H1 (cell line): ENCODE measurements around the gene B9D2. TPM values are rescaled to one million over a fixed set of nuclear protein-coding genes. Genes with fewer than 3 reads are reported as not detected.

Experiments
- CTCF ChIA-PET: fragments of 300-600 bp; sonication (Branson Sonifier 250); formaldehyde crosslinking; loops from one replicate; lab custom pipeline; 2021; ENCODE audit not compliant: partially characterized antibody; lab: Charles Lee
- POLR2A ChIA-PET: fragments of 300-600 bp; sonication (Branson Sonifier 250); formaldehyde crosslinking; loops from one replicate; lab custom pipeline; 2021; ENCODE audit warnings: inconsistent platforms; ENCODE audit not compliant: partially characterized antibody; lab: Charles Lee
- DNase-seq, 2 experiments: peaks; one replicate each; pipeline versions ENCODE4 v3.0.0 to v3.0.0-alpha.2; 2010 to 2022; ENCODE audit warnings: low spot score in 2 of 2, low read depth in 1 of 2, mixed read lengths in 1 of 2
- FAIRE-seq: peaks from 2 replicates; lab custom pipeline; 2011; peaks lifted over from hg19 to GRCh38; lab: Jason Lieb, UNC
- H2AFZ ChIP-seq: 2 replicates; pipeline ENCODE4 v1.8.1; 2012; ENCODE audit warnings: low read length, inconsistent platforms
- H2AK5ac ChIP-seq: 2 replicates; pipeline ENCODE4 v1.6.1; 2013; ENCODE audit warnings: low read depth, low read length
- H2BK120ac ChIP-seq: replicated peaks from 2 replicates; pipeline ENCODE3; 2013; ENCODE audit warnings: low read depth, low read length, inconsistent platforms
- H2BK12ac ChIP-seq: 2 replicates; pipeline ENCODE4 v1.6.1; 2013; ENCODE audit warnings: low read depth, low read length
- H2BK15ac ChIP-seq: 2 replicates; pipeline ENCODE4 v1.6.1; 2013; ENCODE audit warnings: low read length
- H2BK20ac ChIP-seq: 2 replicates; pipeline ENCODE4 v1.6.1; 2013; ENCODE audit warnings: low read length
- H2BK5ac ChIP-seq: 2 replicates; pipeline ENCODE4 v1.6.1; 2013; ENCODE audit warnings: low read depth, low read length
- H3K14ac ChIP-seq: 2 replicates; pipeline ENCODE4 v1.6.1; 2013; ENCODE audit warnings: inconsistent platforms; ENCODE audit not compliant: insufficient read length
- H3K18ac ChIP-seq: 2 replicates; pipeline ENCODE4 v1.6.1; 2013; ENCODE audit warnings: low read length; ENCODE audit errors: extremely low read depth
- H3K23ac ChIP-seq: 2 replicates; pipeline ENCODE4 v1.6.1; 2013; ENCODE audit warnings: inconsistent platforms; ENCODE audit not compliant: insufficient read length
- H3K23me2 ChIP-seq: 2 replicates; pipeline ENCODE4 v1.6.1; 2013; ENCODE audit warnings: low read depth, low read length
- H3K27ac ChIP-seq: 2 replicates; pipeline ENCODE4 v1.6.1; 2011; ENCODE audit warnings: low read depth, low read length, inconsistent platforms
- H3K27me3 ChIP-seq, 4 experiments: replicated peaks in 1 of 4; 1 replicate in 1 of 4; 2 replicates in 3 of 4; pipeline versions ENCODE4 v1.6.1 to v1.8.1; 2011 to 2013; ENCODE audit warnings: low read length in 3 of 4, mild to moderate bottlenecking in 3 of 4, inconsistent platforms in 2 of 4, mixed read lengths in 2 of 4, moderate library complexity in 1 of 4; ENCODE audit not compliant: control insufficient read depth in 3 of 4, insufficient read depth in 3 of 4; ENCODE audit errors: extremely low read depth in 1 of 4
- H3K36me3 ChIP-seq, 4 experiments: 2 replicates each; pipeline versions ENCODE4 v1.6.1 to v1.8.1; 2011 to 2013; ENCODE audit warnings: mild to moderate bottlenecking in 4 of 4, low read length in 3 of 4, moderate library complexity in 2 of 4, control low read depth in 1 of 4, inconsistent platforms in 1 of 4; ENCODE audit not compliant: insufficient read depth in 4 of 4, control insufficient read depth in 2 of 4
- H3K4ac ChIP-seq: replicated peaks from 2 replicates; pipeline ENCODE3; 2013; ENCODE audit warnings: low read length, low read depth, mixed read lengths, inconsistent platforms; ENCODE audit not compliant: insufficient read length
- H3K4me1 ChIP-seq, 4 experiments: replicated peaks in 1 of 4; 1 replicate in 1 of 4; 2 replicates in 3 of 4; pipeline versions ENCODE4 v1.6.1 to v1.8.1; 2011 to 2013; ENCODE audit warnings: low read length in 3 of 4, inconsistent platforms in 2 of 4, mixed read lengths in 1 of 4; ENCODE audit not compliant: insufficient read depth in 4 of 4, control insufficient read depth in 3 of 4
- H3K4me2 ChIP-seq, 2 experiments: 2 replicates each; pipeline versions ENCODE4 v1.6.1 to v1.8.1; 2011 to 2013; ENCODE audit warnings: low read depth in 2 of 2, low read length in 2 of 2, control low read depth in 1 of 2, inconsistent platforms in 1 of 2, mild to moderate bottlenecking in 1 of 2; ENCODE audit not compliant: insufficient read depth in 1 of 2
- H3K4me3 ChIP-seq, 4 experiments: fragments of 200-600, 300-600 bp in 1 of 4; sonication (generic), shearing (Covaris generic), sonication (Bioruptor Twin) in 1 of 4; 2 replicates each; pipeline versions ENCODE4 v1.5.1 to v1.8.1; 2011 to 2016; ENCODE audit warnings: low read length in 4 of 4, low read depth in 3 of 4, control low read depth in 2 of 4, inconsistent platforms in 2 of 4, mild to moderate bottlenecking in 2 of 4, mixed read lengths in 1 of 4, moderate library complexity in 1 of 4; ENCODE audit not compliant: insufficient read depth in 2 of 4; ENCODE audit errors: extremely low read depth in 1 of 4
- H3K56ac ChIP-seq: replicated peaks from 2 replicates; pipeline ENCODE3; 2013; ENCODE audit warnings: low read depth, mild to moderate bottlenecking, mixed read lengths, low read length, inconsistent platforms; ENCODE audit not compliant: insufficient read length
- H3K79me1 ChIP-seq: 2 replicates; pipeline ENCODE4 v1.6.1; 2013; ENCODE audit warnings: low read depth, low read length, control low read depth
- H3K79me2 ChIP-seq, 2 experiments: 2 replicates each; pipeline versions ENCODE4 v1.6.1 to v1.8.1; 2012 to 2013; ENCODE audit warnings: low read length in 2 of 2, mild to moderate bottlenecking in 2 of 2, inconsistent platforms in 1 of 2; ENCODE audit not compliant: insufficient read depth in 2 of 2, control insufficient read depth in 1 of 2
- H3K9ac ChIP-seq, 4 experiments: replicated peaks in 1 of 4; 1 replicate in 1 of 4; 2 replicates in 3 of 4; pipeline versions ENCODE4 v1.6.1 to v1.8.1; 2011 to 2013; ENCODE audit warnings: low read depth in 3 of 4, low read length in 3 of 4, control low read depth in 2 of 4, mild to moderate bottlenecking in 2 of 4, moderate library complexity in 2 of 4, inconsistent platforms in 1 of 4; ENCODE audit errors: extremely low read depth in 1 of 4
- H3K9me3 ChIP-seq, 2 experiments: 2 replicates each; pipeline versions ENCODE4 v1.6.1 to v1.8.1; 2012 to 2013; ENCODE audit warnings: mild to moderate bottlenecking in 2 of 2, moderate library complexity in 2 of 2, control low read depth in 1 of 2, inconsistent platforms in 1 of 2, low read depth in 1 of 2, low read length in 1 of 2, mixed read lengths in 1 of 2; ENCODE audit not compliant: insufficient read depth in 2 of 2
- H4K20me1 ChIP-seq, 2 experiments: replicated peaks in 1 of 2; 2 replicates each; pipeline versions ENCODE3 to v1.8.1; 2011 to 2013; ENCODE audit warnings: inconsistent platforms in 2 of 2, low read length in 2 of 2, mild to moderate bottlenecking in 1 of 2; ENCODE audit not compliant: insufficient read depth in 2 of 2, control insufficient read depth in 1 of 2
- H4K5ac ChIP-seq: 2 replicates; pipeline ENCODE4 v1.6.1; 2013; ENCODE audit warnings: low read length, low read depth, mixed read lengths, inconsistent platforms; ENCODE audit not compliant: insufficient read length
- H4K8ac ChIP-seq: 2 replicates; pipeline ENCODE4 v1.8.0; 2013; ENCODE audit warnings: mild to moderate bottlenecking, moderate library complexity, low read length, inconsistent platforms; ENCODE audit not compliant: insufficient read depth; ENCODE audit errors: extremely low read depth
- H4K91ac ChIP-seq: replicated peaks from 2 replicates; pipeline ENCODE3; 2013; ENCODE audit warnings: low read length, mixed read lengths, inconsistent platforms; ENCODE audit not compliant: insufficient read length
- EP300 ChIP-seq, 2 experiments: IDR thresholded peaks; 1 replicate in 1 of 2; 2 replicates in 1 of 2; pipeline ENCODE4 v1.6.1; 2011 to 2012; ENCODE audit warnings: low read depth in 2 of 2, low read length in 2 of 2, mild to moderate bottlenecking in 2 of 2, borderline replicate concordance in 1 of 2, inconsistent platforms in 1 of 2, moderate library complexity in 1 of 2
- GABPA ChIP-seq: IDR thresholded peaks from 2 replicates; pipeline ENCODE4 v1.6.1; 2011; ENCODE audit warnings: mild to moderate bottlenecking, low read length, moderate library complexity, borderline replicate concordance; ENCODE audit not compliant: insufficient read depth
- GTF2F1 ChIP-seq: IDR thresholded peaks from 2 replicates; pipeline ENCODE4 v1.6.1; 2012; ENCODE audit warnings: low read depth, low read length, improper control_type of control experiment, borderline replicate concordance
- KDM1A ChIP-seq: fragments of 200-600, 300-600 bp; sonication (generic); IDR thresholded peaks from 2 replicates; pipeline ENCODE4 v1.7.1; 2016; ENCODE audit warnings: mild to moderate bottlenecking, low read length, borderline replicate concordance
- RFX5 ChIP-seq: IDR thresholded peaks from 2 replicates; pipeline ENCODE4 v1.6.1; 2011; ENCODE audit warnings: low read depth, low read length, improper control_type of control experiment, borderline replicate concordance
- SAP30 ChIP-seq: fragments of 300-600 bp; sonication (generic); IDR thresholded peaks from 2 replicates; pipeline ENCODE4 v1.7.1; 2012; ENCODE audit warnings: low read length, moderate library complexity, mild to moderate bottlenecking, inconsistent platforms; ENCODE audit not compliant: insufficient read depth, insufficient replicate concordance
- SIX5 ChIP-seq: IDR thresholded peaks from 2 replicates; pipeline ENCODE4 v1.6.1; 2011; ENCODE audit warnings: mild to moderate bottlenecking, low read depth, low read length
- SUZ12 ChIP-seq: fragments of 200-600 bp; sonication (generic); IDR thresholded peaks from 2 replicates; pipeline ENCODE4 v1.6.1; 2012; ENCODE audit warnings: mild to moderate bottlenecking, inconsistent platforms, low read length, moderate library complexity, mixed read lengths
- TCF12 ChIP-seq: IDR thresholded peaks from 2 replicates; pipeline ENCODE4 v1.6.1; 2011; ENCODE audit warnings: low read depth, mild to moderate bottlenecking, low read length
- WGBS, 2 experiments: shearing (Covaris generic) in 1 of 2; methylation state at CpG; one replicate each; pipeline versions ENCODE4 v1.1.6 to v1.1.7; 2013 to 2015; ENCODE audit warnings: low lambda C conversion rate in 2 of 2, mixed read lengths in 2 of 2, inconsistent platforms in 1 of 2, low coverage in 1 of 2, missing lambda C conversion rate in 1 of 2; ENCODE audit not compliant: insufficient replicate concordance in 2 of 2, insufficient coverage in 1 of 2, insufficient read length in 1 of 2; ENCODE audit errors: extremely low coverage in 1 of 2, missing lambda C conversion rate in 1 of 2; 5-methylcytosine and 5-hydroxymethylcytosine counted together
- polyA plus RNA-seq, 7 experiments: library from polyadenylated mRNA; depleted of rRNA in 3 of 7; stranded (reverse) in 5 of 7; unstranded in 2 of 7; fragments of >200 nt in 5 of 7; fragments of 200-250 nt in 2 of 7; gene quantifications; 1 replicate in 5 of 7; 2 replicates in 1 of 7; 4 replicates in 1 of 7; pipeline versions ENCODE4 v1.2.1 to v1.2.3, GENCODE V29; 2011 to 2013; ENCODE audit warnings: missing spikeins in 2 of 7, mixed read lengths in 2 of 7
- total RNA-seq: library from RNA; stranded (reverse); fragmentation: NEBNext Ultra II Directional; extraction: Animal tissue kit (Norgen Biotek cat#: 25700); gene quantifications from 2 replicates; pipeline ENCODE4 v1.2.1, GENCODE V29; 2021
- TF ChIP-seq, protein P1 (sequence below): IDR thresholded peaks from 2 replicates; pipeline ENCODE4 v1.6.1; 2011; ENCODE audit warnings: low read depth, mild to moderate bottlenecking, low read length; ENCODE audit not compliant: insufficient read depth
- TF ChIP-seq, protein P2 (sequence below): IDR thresholded peaks from 2 replicates; pipeline ENCODE4 v1.6.1; 2011; ENCODE audit warnings: low read length, improper control_type of control experiment

B9D2 gene
- total and polyA plus RNA-seq, 2 of the 8 experiments (the other 6 are each of a cell fraction or from before 2014, with no cell fraction given) = 4.9 to 6.3 TPM

DNA sequence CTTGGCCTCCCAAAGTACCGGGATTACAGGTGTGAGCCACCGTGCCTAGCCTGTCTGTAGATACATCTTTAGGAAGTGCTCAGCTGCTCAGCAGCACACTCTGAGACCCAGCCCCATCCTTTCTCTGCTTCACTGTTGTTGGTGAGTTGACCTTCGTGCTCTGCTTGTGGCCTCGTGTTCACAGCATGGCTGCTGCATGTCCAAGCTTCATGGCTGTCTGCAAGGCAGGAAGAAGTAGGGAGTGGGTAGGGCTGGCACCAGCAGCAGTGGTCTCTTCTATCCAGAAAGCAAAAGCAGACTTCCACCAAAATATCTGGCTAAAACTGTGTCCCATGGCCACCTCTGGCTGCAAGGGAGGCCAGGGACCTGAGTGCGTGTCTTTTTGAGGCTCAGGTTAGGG, 49.0 kb upstream of the B9D2 start:
- no peak overlapping the region for H3K4me2 ChIP-seq
- no peaks in the 10 kb centered on the region for H3K4me1 ChIP-seq
- H3K27me3 ChIP-seq = no peaks in the 10 kb centered on the region; a peak in 1 of 7 replicates
- H3K79me1 ChIP-seq = no peaks in the 10 kb centered on the region
- no peak overlapping the region for H3K23ac ChIP-seq
- no peaks in the 10 kb centered on the region for H3K23me2 ChIP-seq
- no peak overlapping the region for H2BK120ac ChIP-seq
- H3K79me2 ChIP-seq = no peaks in the 10 kb centered on the region
- H3K56ac ChIP-seq = no peak overlapping the region
- no peak overlapping the region for H2BK5ac ChIP-seq
- no peak overlapping the region for H2BK20ac ChIP-seq
- H2AK5ac ChIP-seq = no peak overlapping the region
- no peak for FAIRE-seq
- CTCF ChIA-PET = interaction anchor here (1.0 to 1.3 kb wide), 2 partner anchors 18 to 34 kb away, joined by 3 to 4 read pairs; no protein-coding TSS in a partner anchor
- POLR2A ChIA-PET = interaction anchor here (1.0 kb wide), 2 partner anchors 10 to 27 kb away, joined by 3 read pairs; partner anchors contain the start of gene DMAC2
- H2BK12ac ChIP-seq = no peak overlapping the region
- no peak overlapping the region for H3K27ac ChIP-seq
- H4K20me1 ChIP-seq = peaks cover 0 to 5% of the 10 kb centered on the region in 2 experiments
- H4K91ac ChIP-seq = no peak overlapping the region
- no peak overlapping the region for H2AFZ ChIP-seq
- no peak overlapping the region for H3K4me3 ChIP-seq
- H3K14ac ChIP-seq = no peak overlapping the region
- WGBS, 2 experiments = 95% methylated on average over 5 of the region's 5 CpGs; no CpG with 5 or more reads in 1 of the 2 experiments
- no peak overlapping the region for H4K8ac ChIP-seq
- DNase-seq = no peak
- no peak overlapping the region for H2BK15ac ChIP-seq
- peaks cover 2 to 9% (median 4%) of the 10 kb centered on the region in 4 experiments; a peak in 4 of 8 replicates for H3K36me3 ChIP-seq
- H3K4ac ChIP-seq = no peak overlapping the region
- H4K5ac ChIP-seq = no peak overlapping the region
- no peak overlapping the region for H3K9ac ChIP-seq
- no peak overlapping the region for H3K18ac ChIP-seq
- H3K9me3 ChIP-seq = no peaks in the 10 kb centered on the region
- TF ChIP-seq TCF12 (no peak), SIX5 (no peak), EP300 (IDR thresholded peaks at IDR 0.05; ENCODE audit: borderline replicate concordance in 1 of 2, low read depth in 2 of 2, low read length in 2 of 2) (no peak), SUZ12 (no peak), GTF2F1 (no peak), RFX5 (no peak), KDM1A (no peak), GABPA (no peak), SAP30 (no peak)
- TF ChIP-seq, protein P1, sequence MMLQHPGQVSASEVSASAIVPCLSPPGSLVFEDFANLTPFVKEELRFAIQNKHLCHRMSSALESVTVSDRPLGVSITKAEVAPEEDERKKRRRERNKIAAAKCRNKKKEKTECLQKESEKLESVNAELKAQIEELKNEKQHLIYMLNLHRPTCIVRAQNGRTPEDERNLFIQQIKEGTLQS = no peak
- TF ChIP-seq, protein P2, sequence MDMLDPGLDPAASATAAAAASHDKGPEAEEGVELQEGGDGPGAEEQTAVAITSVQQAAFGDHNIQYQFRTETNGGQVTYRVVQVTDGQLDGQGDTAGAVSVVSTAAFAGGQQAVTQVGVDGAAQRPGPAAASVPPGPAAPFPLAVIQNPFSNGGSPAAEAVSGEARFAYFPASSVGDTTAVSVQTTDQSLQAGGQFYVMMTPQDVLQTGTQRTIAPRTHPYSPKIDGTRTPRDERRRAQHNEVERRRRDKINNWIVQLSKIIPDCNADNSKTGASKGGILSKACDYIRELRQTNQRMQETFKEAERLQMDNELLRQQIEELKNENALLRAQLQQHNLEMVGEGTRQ = no peak
